GM18526 (cell line): Measurements from ENCODE around the gene PGP.

Experiments used
- POLR2A ChIP-seq: IDR thresholded peaks from 3 replicates; pipeline ENCODE4 v1.6.1; 2011; ENCODE audit not compliant: insufficient read length; ENCODE audit errors: extremely low read depth

PGP gene

GRCh38 chr16:2171601-2172178, 43.0 kb downstream of the PGP start:
- TF ChIP-seq POLR2A = no peak

DNA sequence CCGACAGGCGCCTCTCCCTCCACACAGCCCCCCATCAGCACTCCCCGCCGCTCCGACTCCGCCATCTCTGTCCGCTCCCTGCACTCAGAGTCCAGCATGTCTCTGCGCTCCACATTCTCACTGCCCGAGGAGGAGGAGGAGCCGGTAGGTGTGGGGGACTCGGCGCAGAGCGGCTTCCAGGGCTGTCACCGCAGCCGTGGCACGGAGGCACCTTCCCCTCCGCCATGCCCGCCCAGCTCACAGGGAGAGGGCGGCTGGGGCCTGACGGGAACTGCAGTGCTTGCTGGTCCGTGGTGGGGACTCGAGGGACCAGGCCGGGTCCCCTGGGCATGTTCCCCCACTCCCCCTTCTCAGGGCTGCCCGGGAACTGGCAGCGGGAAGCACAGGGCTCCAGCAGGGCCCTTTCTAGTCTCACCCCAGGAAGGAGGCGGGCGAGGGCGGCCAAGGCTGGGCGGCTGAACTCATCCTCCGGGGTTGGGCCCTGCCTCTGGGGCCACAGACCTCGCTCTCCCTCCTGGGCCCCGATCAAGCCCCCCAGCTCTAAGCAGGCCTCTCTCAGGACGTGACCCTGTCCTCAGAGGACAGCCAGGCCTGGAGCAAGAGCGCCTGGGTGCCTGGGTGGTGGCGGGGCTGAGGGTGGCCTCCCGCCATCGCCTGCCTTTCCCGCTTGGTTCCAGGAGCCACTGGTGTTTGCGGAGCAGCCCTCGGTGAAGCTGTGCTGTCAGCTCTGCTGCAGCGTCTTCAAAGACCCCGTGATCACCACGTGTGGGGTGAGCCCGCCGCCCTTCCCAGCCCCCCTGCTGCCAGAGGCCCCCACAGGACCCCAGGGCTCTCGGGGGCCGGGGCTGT, 43.8 kb downstream of the PGP start:
- TF ChIP-seq POLR2A = no peak

GRCh38 chr16:2170080-2170479, 44.6 kb downstream of the PGP start:
- no peak for TF ChIP-seq POLR2A

- no peak for TF ChIP-seq POLR2A
These were observed 47.5 kb downstream of the PGP start for GRCh38 chr16:2167068-2167638.

DNA sequence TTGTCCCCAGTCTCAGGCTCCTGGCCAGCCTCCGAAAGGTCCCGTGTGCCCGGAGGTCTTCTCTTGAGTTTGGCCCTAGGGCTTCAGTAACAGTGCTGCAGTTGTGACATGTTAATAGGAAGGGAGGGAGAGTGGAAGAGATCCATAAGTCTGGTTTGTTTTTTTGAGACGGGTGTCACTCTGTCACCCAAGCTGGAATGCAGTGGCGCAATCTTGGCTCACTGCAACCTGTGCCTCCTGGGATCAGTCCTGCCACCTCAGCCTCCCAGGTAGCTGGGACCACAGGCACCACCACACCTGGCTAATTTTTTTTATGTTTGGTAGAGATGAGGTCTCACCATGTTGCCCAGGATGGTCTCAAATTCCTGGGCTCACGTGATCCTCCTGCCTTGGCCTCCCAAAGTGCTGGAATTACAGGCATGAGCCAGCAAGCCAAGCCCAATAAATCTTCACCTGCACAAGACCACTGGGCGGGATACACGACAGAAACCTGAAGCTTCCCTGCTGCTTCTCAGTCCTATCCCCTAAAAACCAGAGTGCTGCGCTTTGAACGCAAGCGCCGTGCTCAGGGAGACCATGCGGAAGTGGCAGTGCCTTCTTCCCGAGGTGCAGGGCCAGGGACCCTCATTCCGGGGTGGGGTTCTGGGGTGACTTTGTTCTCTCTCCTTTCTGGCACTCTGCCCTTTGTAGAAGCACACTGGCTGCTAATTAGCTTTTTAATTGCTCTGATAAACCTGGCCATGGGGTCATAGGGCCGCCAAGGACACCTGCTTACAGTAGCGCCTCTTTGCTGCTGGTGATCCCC, 48.2 kb downstream of the PGP start:
- TF ChIP-seq POLR2A = no peak

DNA sequence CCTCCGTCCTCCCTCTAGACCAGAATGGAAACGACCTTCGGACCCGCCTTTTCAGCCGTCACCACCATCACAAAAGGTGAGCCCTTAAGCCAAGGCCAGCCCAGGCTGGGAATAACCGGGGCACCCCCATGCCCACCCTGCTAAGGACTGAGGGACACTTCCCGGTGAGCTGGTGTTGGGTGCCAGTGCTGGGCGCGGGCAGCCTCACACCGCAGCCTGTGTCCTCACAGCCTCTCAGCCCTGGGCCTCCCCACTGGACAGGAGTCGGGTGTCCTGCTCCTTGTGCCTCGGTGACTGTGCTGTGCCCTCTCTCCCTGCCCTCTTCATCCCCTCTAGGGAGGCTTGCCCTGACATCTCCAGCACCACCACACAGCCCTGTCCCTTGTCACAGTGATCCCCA, 48.8 kb downstream of the PGP start:
- no peak for TF ChIP-seq POLR2A

DNA sequence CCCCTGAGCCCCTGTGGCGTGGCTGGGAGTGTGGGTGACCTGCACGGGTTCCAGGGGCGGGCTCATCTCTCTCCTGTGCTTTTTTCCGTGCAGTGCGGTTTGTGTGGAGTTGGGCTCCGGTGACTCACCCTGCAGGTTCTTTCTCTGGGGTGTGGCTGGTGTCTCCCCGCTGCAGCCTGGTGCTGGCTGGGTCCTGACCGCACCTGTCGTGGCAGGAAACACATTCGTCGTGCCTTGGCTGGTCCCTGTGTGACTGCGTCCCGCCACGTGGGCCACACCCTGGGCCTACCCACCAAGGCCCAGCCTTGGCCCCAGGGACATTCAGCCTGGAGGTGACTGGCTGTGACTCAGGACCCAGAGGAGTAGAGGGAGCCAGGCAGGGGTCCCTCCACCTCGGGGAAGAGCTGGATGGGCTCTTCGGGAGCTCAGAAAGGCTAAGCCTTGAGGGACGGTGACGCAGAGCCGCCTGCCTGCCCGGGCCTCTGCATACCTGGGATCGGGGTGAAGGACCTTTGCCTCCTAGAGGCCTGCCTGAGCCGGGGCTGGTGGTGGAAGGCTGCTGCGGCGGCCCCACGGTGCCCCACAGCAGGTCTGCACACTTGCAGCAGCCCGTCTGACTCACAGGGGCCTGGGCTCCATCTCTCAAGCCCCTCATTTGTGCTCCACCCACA, 51.3 kb downstream of the PGP start:
- no peak for TF ChIP-seq POLR2A

- no peak for TF ChIP-seq POLR2A
These were observed 51.9 kb downstream of the PGP start for GRCh38 chr16:2162676-2163118.

DNA sequence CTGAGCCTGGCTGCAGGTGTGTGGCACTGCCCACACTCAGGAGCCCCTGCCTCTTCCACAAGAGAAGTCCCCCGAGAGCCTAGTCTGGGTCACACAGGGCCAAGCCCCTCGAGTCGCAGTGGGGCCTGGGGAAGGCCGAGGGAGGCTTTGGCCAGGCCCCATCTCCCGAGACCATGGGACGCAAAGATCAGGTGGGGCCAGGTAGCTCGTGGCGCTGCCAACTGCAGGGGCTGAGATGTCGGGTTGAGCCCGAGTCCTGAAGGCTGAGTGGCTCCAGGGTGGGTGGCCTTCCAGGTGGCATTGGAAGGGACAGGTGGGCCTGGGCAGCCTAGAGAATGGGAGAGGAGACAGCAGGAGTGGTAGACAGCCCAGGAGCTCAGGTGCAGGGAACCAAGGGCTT, 52.7 kb downstream of the PGP start:
- TF ChIP-seq POLR2A = no peak
